ENCODE results near the gene HDGF. TPM values are rescaled to one million over a fixed set of nuclear protein-coding genes. Genes with fewer than 3 reads are reported as not detected.

HDGF gene
- polyA plus RNA-seq, 1 experiment: 155 TPM

- TF ChIP-seq, protein P1, sequence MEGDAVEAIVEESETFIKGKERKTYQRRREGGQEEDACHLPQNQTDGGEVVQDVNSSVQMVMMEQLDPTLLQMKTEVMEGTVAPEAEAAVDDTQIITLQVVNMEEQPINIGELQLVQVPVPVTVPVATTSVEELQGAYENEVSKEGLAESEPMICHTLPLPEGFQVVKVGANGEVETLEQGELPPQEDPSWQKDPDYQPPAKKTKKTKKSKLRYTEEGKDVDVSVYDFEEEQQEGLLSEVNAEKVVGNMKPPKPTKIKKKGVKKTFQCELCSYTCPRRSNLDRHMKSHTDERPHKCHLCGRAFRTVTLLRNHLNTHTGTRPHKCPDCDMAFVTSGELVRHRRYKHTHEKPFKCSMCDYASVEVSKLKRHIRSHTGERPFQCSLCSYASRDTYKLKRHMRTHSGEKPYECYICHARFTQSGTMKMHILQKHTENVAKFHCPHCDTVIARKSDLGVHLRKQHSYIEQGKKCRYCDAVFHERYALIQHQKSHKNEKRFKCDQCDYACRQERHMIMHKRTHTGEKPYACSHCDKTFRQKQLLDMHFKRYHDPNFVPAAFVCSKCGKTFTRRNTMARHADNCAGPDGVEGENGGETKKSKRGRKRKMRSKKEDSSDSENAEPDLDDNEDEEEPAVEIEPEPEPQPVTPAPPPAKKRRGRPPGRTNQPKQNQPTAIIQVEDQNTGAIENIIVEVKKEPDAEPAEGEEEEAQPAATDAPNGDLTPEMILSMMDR (IDR thresholded peaks at IDR 0.05; ENCODE audit: low read depth, low read length): no peak
- no peak for DNase-seq (ENCODE audit: low read depth, low spot score)
- Histone ChIP-seq H3K27me3 (ENCODE audit: control insufficient read depth, insufficient read depth, low read length) (no peaks in the 10 kb centered on the region), H3K27ac (ENCODE audit: low read depth, low read length) (no peak overlapping the region), H3K4me3 (ENCODE audit: low read depth, low read length) (no peak overlapping the region), H3K9me3 (ENCODE audit: control insufficient read depth, insufficient read depth, low read length) (no peaks in the 10 kb centered on the region; the same call in 1 of the 2 replicates)
- CTCF ChIA-PET: interaction anchor here (1.0 to 1.6 kb wide), 4 partner anchors 16 to 150 kb away, joined by 3 to 4 read pairs (median 4); no protein-coding TSS in a partner anchor
- POLR2A ChIA-PET: interaction anchor here (1.8 to 3.1 kb wide), 2 partner anchors 10 to 25 kb away, joined by 17 to 26 read pairs; partner anchors contain the start of genes HDGF and PRCC
Observed at GRCh38 chr1:156742017-156742416, 9.5 kb downstream of the HDGF start.

GRCh38 chr1:156741481-156741983 lies 9.9 kb downstream of the HDGF start:
- H3K4me3 ChIP-seq (ENCODE audit: low read depth, low read length): peak overlapping the region; percentile 27; the same call in 1 of the 2 replicates
- H3K27ac ChIP-seq (ENCODE audit: low read depth, low read length): peak overlapping the region; percentile 75
- CTCF ChIA-PET: interaction anchor here (0.8 to 1.6 kb wide), 6 partner anchors 15 to 186 kb away, joined by 3 to 13 read pairs (median 4); no protein-coding TSS in a partner anchor
- no peak for DNase-seq (ENCODE audit: low read depth, low spot score)
- no peaks in the 10 kb centered on the region; the same call in 1 of the 2 replicates for H3K9me3 ChIP-seq (ENCODE audit: control insufficient read depth, insufficient read depth, low read length)
- H3K27me3 ChIP-seq (ENCODE audit: control insufficient read depth, insufficient read depth, low read length): no peaks in the 10 kb centered on the region
- TF ChIP-seq, protein P1 (IDR thresholded peaks at IDR 0.05; ENCODE audit: low read depth, low read length): no peak
- POLR2A ChIA-PET: interaction anchor here (0.6 to 3.1 kb wide), 7 partner anchors 11 to 38 kb away, joined by 3 to 26 read pairs (median 7); partner anchors contain the start of genes HDGF, ISG20L2, METTL25B and PRCC

GRCh38 chr1:156740741-156741480 lies 10.6 kb downstream of the HDGF start, which contains the start of gene MRPL24:
Gene MRPL24 (minus strand): TSS chr1:156741088. CDS start chr1:156738704, 2,384 bp downstream.
- ChIA-PET CTCF (interaction anchor here (0.8 to 1.6 kb wide), 6 partner anchors 15 to 187 kb away, joined by 3 to 13 read pairs (median 4); no protein-coding TSS in a partner anchor), POLR2A (interaction anchor here (0.6 to 3.1 kb wide), 7 partner anchors 10 to 38 kb away, joined by 3 to 26 read pairs (median 7); partner anchors contain the start of genes HDGF, ISG20L2, METTL25B and PRCC)
- TF ChIP-seq, protein P1 (IDR thresholded peaks at IDR 0.05; ENCODE audit: low read depth, low read length): no peak
- H3K9me3 ChIP-seq (ENCODE audit: control insufficient read depth, insufficient read depth, low read length): no peaks in the 10 kb centered on the region; the same call in 1 of the 2 replicates
- peak within 1 kb of the TSS; percentile 75 for H3K27ac ChIP-seq (ENCODE audit: low read depth, low read length)
- peak within 1 kb of the TSS; percentile 94 for H3K4me3 ChIP-seq (ENCODE audit: low read depth, low read length)
- no peaks in the 10 kb centered on the region for H3K27me3 ChIP-seq (ENCODE audit: control insufficient read depth, insufficient read depth, low read length)
- peak; percentile 98 for DNase-seq (ENCODE audit: low read depth, low spot score)

DNA sequence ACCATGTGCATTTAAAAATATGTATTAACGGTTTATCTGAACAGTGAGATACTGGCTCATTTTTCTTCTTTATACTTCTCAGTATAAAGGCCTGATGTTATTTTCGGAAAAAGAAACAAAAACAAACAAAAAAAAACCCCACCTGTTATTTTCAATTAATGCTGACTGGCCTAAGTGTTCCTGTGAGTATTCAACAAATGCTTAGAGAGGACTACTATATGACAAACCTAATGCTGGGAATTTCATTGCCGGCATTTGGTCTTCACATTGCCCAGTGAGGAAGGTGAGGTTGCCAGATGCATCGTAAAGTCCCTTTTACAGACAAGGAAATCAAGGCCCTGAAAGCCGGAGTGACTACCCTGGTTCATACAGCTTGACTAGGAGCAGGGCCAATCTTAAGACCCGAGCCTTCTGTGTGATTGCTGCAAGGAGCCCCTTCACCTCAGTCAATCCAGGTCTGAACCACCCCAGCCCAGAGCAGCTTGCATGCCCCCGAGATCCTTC lies 11.2 kb downstream of the HDGF start:
- H3K9me3 ChIP-seq (ENCODE audit: control insufficient read depth, insufficient read depth, low read length): no peaks in the 10 kb centered on the region; the same call in 1 of the 2 replicates
- no peak for DNase-seq (ENCODE audit: low read depth, low spot score)
- H3K27ac ChIP-seq (ENCODE audit: low read depth, low read length): no peak overlapping the region
- H3K27me3 ChIP-seq (ENCODE audit: control insufficient read depth, insufficient read depth, low read length): no peaks in the 10 kb centered on the region
- CTCF ChIA-PET: interaction anchor here (1.2 to 1.9 kb wide), 4 partner anchors 14 to 58 kb away, joined by 3 to 13 read pairs (median 7); no protein-coding TSS in a partner anchor
- POLR2A ChIA-PET: interaction anchor here (0.9 to 3.1 kb wide), 5 partner anchors 10 to 31 kb away, joined by 3 to 26 read pairs (median 17); partner anchors contain the start of genes HDGF, ISG20L2, METTL25B and PRCC
- TF ChIP-seq, protein P1 (IDR thresholded peaks at IDR 0.05; ENCODE audit: low read depth, low read length): no peak
- peak overlapping the region; percentile 94 for H3K4me3 ChIP-seq (ENCODE audit: low read depth, low read length)
